HEK293 (cell line): Measurements from ENCODE around the gene EVI2B.

Experiments
- CTCF ChIP-seq: fragments of 450-650 bp; formaldehyde crosslinking; IDR thresholded peaks from 2 replicates; pipeline ENCODE4 v1.5.1; 2016; ENCODE audit warnings: missing biosample characterization, missing genetic modification characterization
- MEIS1 ChIP-seq: sonication (generic); formaldehyde crosslinking; IDR thresholded peaks from 2 replicates; pipeline ENCODE4 v1.8.1; 2022; ENCODE audit warnings: missing genetic modification reagents, mild to moderate bottlenecking, borderline replicate concordance
- REST ChIP-seq: fragments of 450-650 bp; formaldehyde crosslinking; IDR thresholded peaks from 2 replicates; pipeline ENCODE4 v1.5.1; 2016; ENCODE audit warnings: missing biosample characterization, missing genetic modification characterization
- ZBTB17 ChIP-seq: fragments of 450-650 bp; formaldehyde crosslinking; IDR thresholded peaks from 2 replicates; pipeline ENCODE4 v1.5.1; 2016; ENCODE audit warnings: missing biosample characterization, missing genetic modification characterization
- ZNF274 ChIP-seq, 2 experiments: fragments of 200-500 bp in 1 of 2; fragments of 450-650 bp in 1 of 2; sonication (Bioruptor generic) in 1 of 2; formaldehyde crosslinking in 1 of 2; IDR thresholded peaks; 2 replicates each; pipeline versions ENCODE4 v1.5.1 to v1.6.1; 2014 to 2016; ENCODE audit warnings: borderline replicate concordance in 1 of 2, inconsistent platforms in 1 of 2, low read length in 1 of 2, missing biosample characterization in 1 of 2, missing genetic modification characterization in 1 of 2
- ZNF514 ChIP-seq: fragments of 450-650 bp; formaldehyde crosslinking; IDR thresholded peaks from 2 replicates; pipeline ENCODE4 v1.5.1; 2016; ENCODE audit warnings: missing biosample characterization, missing genetic modification characterization
- ZNF623 ChIP-seq: fragments of 450-650 bp; formaldehyde crosslinking; IDR thresholded peaks from 2 replicates; pipeline ENCODE4 v1.5.1; 2016; ENCODE audit warnings: missing biosample characterization, missing genetic modification characterization
- ZNF837 ChIP-seq: fragments of 450-650 bp; formaldehyde crosslinking; IDR thresholded peaks from 2 replicates; pipeline ENCODE4 v1.5.1; 2016; ENCODE audit warnings: missing biosample characterization, missing genetic modification characterization

GRCh38 chr17:31339906-31340661, 26.2 kb upstream of the EVI2B start:
- no peak for TF ChIP-seq ZNF623 (tag by site-specific recombination)
- TF ChIP-seq ZNF514: no peak
- TF ChIP-seq MEIS1: no peak
- no peak for TF ChIP-seq CTCF (tag by site-specific recombination)
- TF ChIP-seq ZNF274 (IDR thresholded peaks at IDR 0.05; ENCODE audit: low read length): no peak
- TF ChIP-seq ZNF274 (tag by site-specific recombination; IDR thresholded peaks at IDR 0.05; ENCODE audit: borderline replicate concordance): no peak
- no peak for TF ChIP-seq ZBTB17 (tag by site-specific recombination)
- TF ChIP-seq REST (tag by site-specific recombination): no peak
- TF ChIP-seq ZNF837 (tag by site-specific recombination): no peak
